Muscle layer of colon (tissue), 2 donors: Measurements from ENCODE around the gene TMEM14C.
"Not testable (repeated sequence)": the region's sequence is repeated elsewhere in the genome, so short reads cannot be mapped to it uniquely, and the experiment has no call there.

ENCODE experiments used
- H3K27ac ChIP-seq: one replicate; pipeline ENCODE4 v1.7.0; 2013; ENCODE audit warnings: low read depth, mild to moderate bottlenecking, low read length, moderate library complexity
- H3K27me3 ChIP-seq, 2 donors: one replicate each; pipeline ENCODE4 v1.7.0; 2013; ENCODE audit warnings: low read length in 2 of 2, mild to moderate bottlenecking in 2 of 2; ENCODE audit not compliant: insufficient read depth in 2 of 2, control insufficient read depth in 1 of 2
- H3K36me3 ChIP-seq: one replicate; pipeline ENCODE4 v1.7.0; 2013; ENCODE audit warnings: mild to moderate bottlenecking, low read length; ENCODE audit not compliant: insufficient read depth
- H3K4me1 ChIP-seq: one replicate; pipeline ENCODE4 v1.7.0; 2013; ENCODE audit warnings: mild to moderate bottlenecking, low read length; ENCODE audit not compliant: insufficient read depth
- H3K4me3 ChIP-seq, 2 donors: one replicate each; pipeline ENCODE4 v1.7.0; 2013; ENCODE audit warnings: low read length in 2 of 2, low read depth in 1 of 2, mild to moderate bottlenecking in 1 of 2, moderate library complexity in 1 of 2
- H3K9ac ChIP-seq: one replicate; pipeline ENCODE4 v1.7.0; 2013; ENCODE audit warnings: low read length
- H3K9me3 ChIP-seq: one replicate; pipeline ENCODE4 v1.7.0; 2013; ENCODE audit warnings: mild to moderate bottlenecking, low read length
- donor health status: abdominal sarcoma.
- donor health status: Adenocarcinoma of cecum.

The TMEM14C gene

DNA sequence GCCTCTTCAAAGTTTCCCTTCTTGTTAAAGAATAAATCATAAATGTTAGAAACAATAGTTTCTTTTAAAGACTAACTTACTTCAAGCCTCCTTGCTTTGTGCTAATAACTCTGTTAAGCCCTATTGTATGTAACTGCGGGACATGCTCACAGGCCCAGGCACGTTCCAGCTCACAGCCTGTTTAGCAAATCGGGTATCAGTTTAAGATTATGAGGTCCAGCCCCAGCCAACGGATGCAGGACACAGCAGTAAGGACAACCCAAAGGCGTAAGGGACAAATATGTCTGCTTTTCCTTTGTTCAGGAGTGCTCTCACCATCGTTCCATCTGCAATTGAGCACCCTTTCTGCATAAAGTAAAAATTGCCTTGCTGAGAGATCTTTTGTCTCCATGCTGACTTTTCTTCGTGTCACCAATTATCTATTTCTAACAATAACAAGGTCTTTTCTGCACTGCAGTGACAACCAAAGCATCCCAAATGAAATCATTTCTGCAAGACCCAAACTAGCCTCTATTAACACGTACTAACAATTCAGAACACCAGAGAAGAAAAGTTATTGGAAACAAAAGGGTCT, 29.8 kb upstream of the TMEM14C start:
- Histone ChIP-seq H3K9me3 (no peaks in the 10 kb centered on the region), H3K4me1 (peaks cover 18% of the 10 kb centered on the region), H3K9ac (no peak overlapping the region), H3K4me3 (peak overlapping the region; percentile 97 to 98), H3K27ac (no peak overlapping the region), H3K36me3 (peaks cover 7% of the 10 kb centered on the region), H3K27me3 (no peaks in the 10 kb centered on the region)

DNA sequence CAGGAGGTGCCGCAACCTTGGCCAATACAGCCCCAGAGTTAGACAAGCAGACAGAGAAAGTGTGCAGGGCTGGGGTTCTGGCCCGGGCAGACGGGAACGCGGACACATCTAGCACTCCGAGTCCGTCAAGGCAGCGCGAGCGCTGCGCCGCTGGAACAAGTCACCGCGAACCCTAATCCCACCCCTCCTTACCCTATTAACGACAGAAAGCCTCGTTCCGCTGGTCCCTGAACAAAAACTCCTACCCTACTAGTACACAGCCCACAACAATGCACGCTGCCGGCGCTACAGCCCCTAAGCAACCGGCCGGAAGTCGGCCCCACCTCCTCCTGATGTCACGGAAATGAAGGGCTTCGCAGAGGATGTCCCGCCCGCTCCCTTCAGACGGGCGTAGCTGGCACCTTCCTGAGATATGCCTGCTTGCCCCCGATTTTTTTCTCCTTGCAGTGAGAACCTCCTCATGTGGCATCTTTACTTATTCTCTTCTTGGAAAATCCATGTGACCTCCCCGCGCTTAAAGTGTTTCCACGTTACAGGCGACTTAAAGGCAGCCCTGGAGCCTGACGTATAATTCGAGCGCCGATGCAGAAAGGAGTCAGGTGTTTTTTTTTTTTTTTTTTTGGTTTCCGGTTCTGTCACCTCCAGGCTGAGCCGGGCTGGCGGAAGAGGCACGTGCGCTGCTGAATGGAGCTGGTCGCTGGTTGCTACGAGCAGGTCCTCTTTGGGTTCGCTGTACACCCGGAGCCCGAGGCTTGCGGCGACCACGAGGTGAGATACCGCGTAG, 28.4 kb upstream of the TMEM14C start, which contains the start of the genes C6orf52 and PAK1IP1:
C6orf52 (minus strand) TSS at position 315 of the 784 bp plus-strand sequence. CDS start 7,066 bp downstream, outside the sequence.
PAK1IP1 (plus strand) TSS at position 671 of the 784 bp plus-strand sequence; CDS start at position 685, 14 bp downstream.
- Histone ChIP-seq H3K9me3 (no peaks in the 10 kb centered on the region), H3K9ac (peak within 1 kb of the TSS; percentile 90), H3K4me3 (peak within 1 kb of the TSS; percentile 97 to 98), H3K36me3 (peaks cover 17% of the 10 kb centered on the region), H3K27ac (peak within 1 kb of the TSS; percentile 75), H3K4me1 (peaks cover 18% of the 10 kb centered on the region), H3K27me3 (no peaks in the 10 kb centered on the region)

DNA sequence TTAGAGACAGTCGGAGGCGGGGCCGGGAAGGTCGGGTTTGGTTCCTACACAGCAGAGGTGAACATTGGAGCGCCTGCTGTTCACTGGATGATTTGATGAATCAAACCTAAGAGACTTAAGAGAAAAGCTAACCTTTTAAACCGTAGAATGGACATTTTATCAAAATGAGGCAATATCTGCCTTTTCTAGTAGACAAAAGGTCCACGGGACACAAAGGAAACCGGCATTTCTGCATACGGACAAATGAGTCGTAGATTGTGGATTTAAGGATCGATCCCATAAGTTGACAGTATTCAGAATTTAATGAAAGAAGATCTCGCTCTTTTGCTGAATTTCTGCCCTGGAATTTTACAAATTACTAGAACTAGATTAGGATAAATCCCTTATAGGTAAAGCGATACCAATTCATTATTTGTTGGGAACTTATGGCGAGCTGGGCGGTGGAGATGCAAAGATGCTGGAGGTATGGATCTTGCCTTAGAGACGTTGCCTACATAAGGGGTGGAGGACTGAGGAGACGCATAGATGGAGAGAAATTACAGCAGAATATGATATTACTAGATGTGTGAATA, 27.7 kb upstream of the TMEM14C start:
- Histone ChIP-seq H3K27me3 (no peaks in the 10 kb centered on the region), H3K36me3 (peaks cover 20% of the 10 kb centered on the region), H3K27ac (peak overlapping the region; percentile 75), H3K4me3 (peak overlapping the region; percentile 97 to 98), H3K9ac (peak overlapping the region; percentile 67), H3K9me3 (no peaks in the 10 kb centered on the region), H3K4me1 (peaks cover 18% of the 10 kb centered on the region)

DNA sequence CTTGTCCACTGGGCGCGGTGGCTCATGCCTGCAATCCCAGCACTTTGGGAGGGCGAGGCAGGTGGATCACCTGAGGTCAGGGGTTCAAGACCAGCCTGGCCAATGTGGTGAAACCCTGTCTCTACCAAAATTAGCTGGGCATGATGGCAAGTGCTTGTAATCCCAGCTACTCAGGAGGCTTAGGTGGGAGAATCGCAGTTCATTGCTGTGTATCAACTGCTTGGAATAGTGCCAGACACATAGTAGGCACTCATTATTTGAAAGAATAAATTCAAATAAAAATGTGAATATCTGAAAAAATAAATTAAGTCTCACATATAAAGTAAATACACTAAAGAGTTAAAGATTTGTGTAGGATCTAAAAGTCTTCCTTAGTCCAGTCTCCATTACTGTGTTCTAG, 26.2 kb upstream of the TMEM14C start:
- no peak overlapping the region for H3K9ac ChIP-seq
- no peak overlapping the region for H3K4me3 ChIP-seq
- no peak overlapping the region for H3K27ac ChIP-seq
- peaks cover 22% of the 10 kb centered on the region for H3K36me3 ChIP-seq
- peaks cover 18% of the 10 kb centered on the region for H3K4me1 ChIP-seq
- no peaks in the 10 kb centered on the region for H3K27me3 ChIP-seq
- H3K9me3 ChIP-seq: no peaks in the 10 kb centered on the region

DNA sequence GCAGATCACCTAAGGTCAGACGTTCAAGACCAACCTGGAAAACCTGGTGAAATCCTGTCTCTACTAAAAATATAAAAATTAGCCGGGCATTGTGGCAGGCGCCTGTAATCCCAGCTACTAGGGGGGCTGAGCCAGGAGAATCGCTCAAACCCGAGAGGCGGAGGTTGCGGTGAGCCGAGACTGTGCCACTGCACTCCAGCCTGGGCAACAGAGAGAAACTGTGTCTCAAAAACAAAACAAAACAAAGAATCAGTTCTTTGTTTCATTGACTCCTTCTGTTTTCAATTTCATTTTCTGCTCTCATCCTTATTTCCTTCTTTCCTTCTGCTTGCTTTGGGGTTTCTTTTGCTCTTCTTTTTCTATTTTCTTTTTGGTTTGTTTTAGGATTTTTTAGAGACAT, 8.9 kb upstream of the TMEM14C start:
- Histone ChIP-seq H3K9me3 (no peaks in the 10 kb centered on the region), H3K27me3 (no peaks in the 10 kb centered on the region), H3K4me3 (no peak overlapping the region), H3K27ac (no peak overlapping the region), H3K9ac (no peak overlapping the region), H3K36me3 (peaks cover 10% of the 10 kb centered on the region), H3K4me1 (no peaks in the 10 kb centered on the region)

DNA sequence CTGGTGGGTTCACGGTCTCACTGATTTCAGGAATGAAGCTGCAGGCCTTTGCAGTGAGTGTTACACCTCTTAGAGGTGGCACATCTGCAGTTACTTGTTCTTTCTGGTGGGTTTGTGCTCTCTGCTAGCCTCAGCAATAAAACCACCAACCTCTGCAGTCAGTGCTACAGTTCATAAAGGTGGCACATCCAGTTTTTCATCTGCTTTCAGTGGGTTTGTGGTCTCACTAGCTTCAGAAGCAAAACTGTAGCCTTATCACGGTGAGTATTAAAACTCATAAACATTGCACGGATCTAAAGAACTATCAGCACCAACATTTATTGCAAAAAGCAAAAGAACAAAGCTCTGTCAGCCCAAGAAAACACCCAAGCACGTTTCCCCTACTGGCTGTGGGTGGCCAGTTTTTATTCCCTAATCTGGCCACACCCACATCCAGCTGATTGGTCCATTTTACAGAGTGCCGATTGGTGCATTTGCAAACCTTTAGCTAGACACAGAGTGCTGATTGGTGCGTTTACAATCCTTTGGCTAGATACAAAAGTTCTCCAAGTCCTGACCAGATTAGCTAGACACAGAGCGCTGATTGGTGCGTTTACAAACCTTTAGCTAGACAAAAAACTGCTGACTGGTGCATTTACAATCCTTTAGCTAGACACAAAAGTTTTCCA, 3.4 kb upstream of the TMEM14C start:
- Histone ChIP-seq H3K36me3 (no peaks in the 10 kb centered on the region), H3K27me3 (no peaks in the 10 kb centered on the region), H3K9ac (no peak overlapping the region), H3K9me3 (no peaks in the 10 kb centered on the region), H3K4me3 (peak overlapping the region in 1 of 2 donors; percentile 45), H3K4me1 (peaks cover 18% of the 10 kb centered on the region), H3K27ac (no peak overlapping the region)

DNA sequence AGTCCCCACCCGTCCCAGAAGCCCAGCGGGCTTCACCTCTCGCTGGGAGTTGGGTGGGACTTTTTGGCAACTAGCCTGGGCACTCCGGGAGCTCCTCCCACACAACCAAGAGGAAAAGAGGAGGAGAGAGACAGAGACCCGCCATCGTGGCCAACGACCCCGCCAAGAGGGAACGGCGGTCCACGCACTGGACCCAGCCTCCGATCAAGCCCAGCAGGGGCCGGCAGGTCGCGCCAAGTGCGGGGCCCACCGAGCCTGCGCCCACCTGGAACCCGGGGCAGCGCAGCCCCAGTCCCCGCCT, 3.0 kb upstream of the TMEM14C start:
- H3K27me3 ChIP-seq: no peaks in the 10 kb centered on the region
- peak overlapping the region; percentile 71 for H3K27ac ChIP-seq
- H3K4me3 ChIP-seq: peak overlapping the region; percentile 45 to 49
- H3K4me1 ChIP-seq: peaks cover 23% of the 10 kb centered on the region
- no peaks in the 10 kb centered on the region for H3K9me3 ChIP-seq
- no peak overlapping the region for H3K9ac ChIP-seq
- H3K36me3 ChIP-seq: no peaks in the 10 kb centered on the region

DNA sequence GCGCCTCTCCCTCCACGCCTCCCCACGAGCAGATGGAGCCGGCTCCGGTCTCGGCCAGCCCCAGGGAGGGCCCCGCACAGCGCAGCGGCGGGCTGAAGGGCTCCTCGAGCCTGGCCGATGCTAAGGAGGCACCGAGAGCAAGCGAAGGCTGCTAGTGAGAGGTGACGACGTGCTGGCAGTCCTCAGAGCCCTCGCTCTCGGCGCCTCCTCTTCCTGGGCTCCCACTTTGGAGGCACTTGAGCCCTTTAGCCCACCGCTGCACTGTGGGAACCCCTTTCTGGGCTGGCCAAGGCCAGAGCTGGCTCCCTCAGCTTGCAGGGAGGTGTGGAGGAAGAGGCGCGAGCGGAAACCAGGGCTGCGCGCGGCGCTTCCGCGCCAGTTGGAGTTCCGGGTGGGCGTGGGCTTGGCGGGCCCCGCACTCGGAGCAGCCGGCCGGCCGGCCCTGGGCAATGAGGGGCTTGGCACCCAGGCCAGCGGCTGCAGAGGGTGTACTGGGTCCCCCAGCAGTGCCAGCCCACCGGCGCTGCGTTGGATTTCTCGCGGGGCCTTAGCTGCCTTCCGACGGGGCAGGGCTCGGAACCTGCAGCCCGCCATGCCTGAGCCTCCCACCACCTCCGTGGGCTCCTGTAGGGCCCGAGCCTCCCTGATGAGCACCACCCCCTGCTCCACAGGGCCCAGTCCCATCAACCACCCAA, 2.5 kb upstream of the TMEM14C start:
- Histone ChIP-seq H3K9ac (no peak overlapping the region), H3K4me3 (peak overlapping the region; percentile 45 to 49), H3K9me3 (no peaks in the 10 kb centered on the region), H3K27ac (peak overlapping the region; percentile 71), H3K4me1 (peaks cover 28% of the 10 kb centered on the region), H3K36me3 (no peaks in the 10 kb centered on the region), H3K27me3 (no peaks in the 10 kb centered on the region)

DNA sequence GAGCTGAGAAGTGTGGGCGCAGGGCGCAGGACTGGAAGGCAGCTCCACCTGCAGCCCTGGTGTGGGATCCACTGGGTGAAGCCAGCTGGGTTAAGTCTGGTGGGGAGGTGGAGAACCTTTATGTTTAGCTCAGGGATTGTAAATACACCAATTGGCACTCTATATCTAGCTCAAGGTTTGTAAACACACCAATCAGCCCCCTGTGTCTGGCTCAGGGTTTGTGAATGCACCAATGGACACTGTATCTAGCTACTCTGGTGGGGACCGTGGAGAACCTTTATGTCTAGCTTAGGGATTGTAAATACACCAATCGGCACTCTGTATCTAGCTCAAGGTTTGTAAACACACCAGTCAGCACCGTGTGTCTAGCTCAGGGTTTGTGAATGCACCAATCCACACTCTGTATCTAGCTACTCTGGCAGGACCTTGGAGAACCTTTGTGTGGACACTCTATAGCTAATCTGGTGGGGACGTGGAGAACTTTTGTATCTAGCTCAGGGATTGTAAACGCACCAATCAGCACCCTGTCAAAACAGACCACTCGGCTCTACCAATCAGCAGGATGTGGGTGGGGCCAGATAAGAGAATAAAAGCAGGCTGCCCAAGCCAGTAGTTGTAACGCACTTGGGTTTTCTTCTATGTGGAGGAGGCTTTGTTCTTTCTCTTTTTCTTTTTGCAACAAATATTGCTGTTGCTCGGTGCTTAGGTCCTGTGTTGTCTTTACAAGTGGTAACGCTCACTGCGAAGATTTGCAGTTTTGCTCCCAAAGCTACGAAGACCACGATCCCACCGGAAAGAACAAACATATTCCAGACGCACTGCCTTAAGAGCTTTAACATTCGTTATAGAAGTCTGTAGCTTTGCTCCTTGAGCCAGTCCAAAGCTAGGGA, 1.7 kb upstream of the TMEM14C start:
- H3K9ac ChIP-seq, H3K27me3 ChIP-seq, H3K36me3 ChIP-seq, H3K9me3 ChIP-seq: not testable (repeated sequence)
- H3K4me3 ChIP-seq: peak overlapping the region; percentile 45 to 49
- H3K27ac ChIP-seq: peak overlapping the region; percentile 71
- H3K4me1 ChIP-seq: peaks cover 31% of the 10 kb centered on the region

DNA sequence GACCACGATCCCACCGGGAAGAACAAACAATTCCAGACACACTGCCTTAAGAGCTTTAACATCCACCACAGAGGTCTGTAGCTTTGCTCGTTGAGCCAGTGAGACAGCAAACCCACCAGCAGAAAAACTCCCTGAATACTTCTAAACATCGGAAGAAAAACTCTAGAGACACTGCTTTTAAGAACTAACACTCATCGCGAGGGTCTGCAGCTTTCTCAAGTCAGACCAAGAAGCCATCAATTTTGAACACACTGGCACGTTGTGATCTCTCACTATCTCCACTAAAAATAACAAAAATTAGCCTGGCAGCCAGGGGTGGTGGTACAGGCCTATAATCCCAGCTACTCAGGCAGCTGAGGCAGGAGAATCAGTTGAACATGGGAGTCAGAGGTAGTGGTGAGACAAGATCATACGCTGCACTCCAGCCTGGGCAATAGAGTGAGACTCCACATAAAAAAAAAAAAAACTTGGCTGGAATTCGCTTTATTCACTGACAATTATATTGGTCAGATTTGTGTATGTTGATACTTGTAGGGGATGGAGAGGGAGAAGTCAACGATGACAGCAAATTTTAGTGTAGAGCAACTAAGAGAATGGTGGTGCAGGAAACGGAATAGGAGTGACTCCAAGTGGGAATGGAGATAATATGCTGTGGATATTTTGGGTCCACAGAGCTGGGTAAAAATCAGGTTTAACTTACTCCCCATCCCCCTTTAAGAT, 860 bp upstream of the TMEM14C start:
- peaks cover 31% of the 10 kb centered on the region for H3K4me1 ChIP-seq
- H3K27ac ChIP-seq: peak overlapping the region; percentile 92
- no peaks in the 10 kb centered on the region for H3K9me3 ChIP-seq
- H3K27me3 ChIP-seq: no peaks in the 10 kb centered on the region
- peak overlapping the region; percentile 77 to 93 for H3K4me3 ChIP-seq
- H3K36me3 ChIP-seq: peaks cover 10% of the 10 kb centered on the region
- peak overlapping the region; percentile 73 for H3K9ac ChIP-seq
